Measurements from ENCODE around the gene PRKCB.

DNA sequence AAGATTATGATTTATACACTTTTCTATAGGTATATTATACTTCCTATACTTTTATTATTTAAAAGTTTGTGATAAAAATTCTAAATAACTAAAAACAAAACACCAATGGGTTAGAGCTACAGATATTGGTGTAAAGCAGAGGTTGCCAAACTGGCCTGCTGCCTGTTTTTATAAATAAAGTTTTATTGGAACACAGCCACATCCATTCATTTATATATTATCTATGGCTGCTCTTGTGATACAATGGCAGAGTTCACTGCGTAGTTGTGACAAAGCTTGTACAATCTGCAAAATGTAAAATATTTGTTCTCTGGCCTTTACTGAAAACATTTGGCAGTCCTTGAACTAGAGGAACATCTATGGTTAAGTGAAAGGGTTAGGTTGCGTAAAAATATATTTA is 208.7 kb downstream of the PRKCB start:
- TF ChIP-seq, protein P1, sequence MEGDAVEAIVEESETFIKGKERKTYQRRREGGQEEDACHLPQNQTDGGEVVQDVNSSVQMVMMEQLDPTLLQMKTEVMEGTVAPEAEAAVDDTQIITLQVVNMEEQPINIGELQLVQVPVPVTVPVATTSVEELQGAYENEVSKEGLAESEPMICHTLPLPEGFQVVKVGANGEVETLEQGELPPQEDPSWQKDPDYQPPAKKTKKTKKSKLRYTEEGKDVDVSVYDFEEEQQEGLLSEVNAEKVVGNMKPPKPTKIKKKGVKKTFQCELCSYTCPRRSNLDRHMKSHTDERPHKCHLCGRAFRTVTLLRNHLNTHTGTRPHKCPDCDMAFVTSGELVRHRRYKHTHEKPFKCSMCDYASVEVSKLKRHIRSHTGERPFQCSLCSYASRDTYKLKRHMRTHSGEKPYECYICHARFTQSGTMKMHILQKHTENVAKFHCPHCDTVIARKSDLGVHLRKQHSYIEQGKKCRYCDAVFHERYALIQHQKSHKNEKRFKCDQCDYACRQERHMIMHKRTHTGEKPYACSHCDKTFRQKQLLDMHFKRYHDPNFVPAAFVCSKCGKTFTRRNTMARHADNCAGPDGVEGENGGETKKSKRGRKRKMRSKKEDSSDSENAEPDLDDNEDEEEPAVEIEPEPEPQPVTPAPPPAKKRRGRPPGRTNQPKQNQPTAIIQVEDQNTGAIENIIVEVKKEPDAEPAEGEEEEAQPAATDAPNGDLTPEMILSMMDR (IDR thresholded peaks at IDR 0.05; ENCODE audit: insufficient read depth, low read length, poor library complexity, severe bottlenecking): no peak
- no peak for TF ChIP-seq EZH2phosphoT487 (conservative IDR thresholded peaks at IDR 0.05; ENCODE audit: low read length)

All from SU-DHL-6 (cell line).